Naive B cell (primary cell): Measurements from ENCODE around the gene TRAF3. TPM values are rescaled to one million over a fixed set of nuclear protein-coding genes. Genes with fewer than 3 reads are reported as not detected.
"Not testable (repeated sequence)": the region's sequence is repeated elsewhere in the genome, so short reads cannot be mapped to it uniquely, and the experiment has no call there.

Experiments used
- ATAC-seq, 2 donors: fragments of 150-1000 bp; cut with Tn5 transposase; 2 replicates each; pipeline ENCODE4 v1.10.0; 2021; ENCODE audit warnings: low read depth in 2 of 2, mild to moderate bottlenecking in 2 of 2, moderate library complexity in 2 of 2
- DNase-seq: peaks from one replicate; pipeline ENCODE4 v3.0.0; 2022
- H3K27ac Mint-ChIP-seq, 6 donors: one replicate each; pipeline ENCODE4 v1.8.0; 2020 to 2022; ENCODE audit warnings: mild to moderate bottlenecking in 6 of 6, mixed read lengths in 6 of 6, moderate library complexity in 5 of 6, inconsistent platforms in 2 of 6
- H3K27me3 Mint-ChIP-seq, 3 donors: one replicate each; pipeline ENCODE4 v1.8.0; 2021 to 2022; ENCODE audit warnings: mixed read lengths in 3 of 3, mild to moderate bottlenecking in 1 of 3
- H3K36me3 Mint-ChIP-seq, 2 donors: one replicate each; pipeline ENCODE4 v1.8.0; 2020 to 2022; ENCODE audit warnings: mixed read lengths in 2 of 2, inconsistent platforms in 1 of 2, mild to moderate bottlenecking in 1 of 2
- H3K4me1 Mint-ChIP-seq, 3 donors: one replicate each; pipeline ENCODE4 v1.8.0; 2020 to 2022; ENCODE audit warnings: mixed read lengths in 3 of 3, inconsistent platforms in 1 of 3, mild to moderate bottlenecking in 1 of 3, moderate library complexity in 1 of 3
- H3K4me3 Mint-ChIP-seq, 8 donors: one replicate each; pipeline ENCODE4 v1.8.0; 2020 to 2022; ENCODE audit warnings: mild to moderate bottlenecking in 8 of 8, mixed read lengths in 8 of 8, moderate library complexity in 8 of 8, inconsistent platforms in 2 of 8
- H3K9me3 Mint-ChIP-seq, 7 donors: one replicate each; pipeline ENCODE4 v1.8.0; 2020 to 2022; ENCODE audit warnings: mixed read lengths in 7 of 7, mild to moderate bottlenecking in 5 of 7, inconsistent platforms in 2 of 7, moderate library complexity in 1 of 7
- polyA plus RNA-seq, 6 donors: library from polyadenylated mRNA; unstranded; fragments of 300-500 nt; fragmentation: Illumina TruSeq; gene quantifications; one replicate each; pipeline ENCODE4 v1.2.3, GENCODE V29; 2021; ENCODE audit warnings: low read depth in 6 of 6

TRAF3 gene
- polyA plus RNA-seq, 6 donors from 2014 or later = 22.2 to 36.7 (median 27.0) TPM

GRCh38 chr14:102835959-102836358, 58.7 kb downstream of the TRAF3 start:
- DNase-seq (no peak), ATAC-seq (no peak)
- H3K27ac Mint-ChIP-seq = peak overlapping the region in 2 of 6 donors; percentile 47 to 76
- H3K4me1 Mint-ChIP-seq = peaks cover 16 to 43% (median 24%) of the 10 kb centered on the region in 3 donors
- H3K4me3 Mint-ChIP-seq = no peak overlapping the region
- no peaks in the 10 kb centered on the region for H3K27me3 Mint-ChIP-seq
- H3K36me3 Mint-ChIP-seq = peaks cover 16 to 17% of the 10 kb centered on the region in 2 donors
- H3K9me3 Mint-ChIP-seq = peaks cover 0 to 2% (median 0%) of the 10 kb centered on the region in 7 donors

- not testable (repeated sequence) for DNase-seq, H3K27me3 Mint-ChIP-seq, ATAC-seq, H3K9me3 Mint-ChIP-seq, H3K4me3 Mint-ChIP-seq
- Mint-ChIP-seq H3K27ac (peak overlapping the region in 2 of 6 donors; percentile 20 to 33), H3K4me1 (peaks cover 13 to 44% (median 19%) of the 10 kb centered on the region in 3 donors), H3K36me3 (peaks cover 8 to 17% of the 10 kb centered on the region in 2 donors)
These were observed 59.9 kb downstream of the TRAF3 start for GRCh38 chr14:102837120-102837519.

- Mint-ChIP-seq H3K27ac (peak overlapping the region in 5 of 6 donors; percentile 8 to 82 (median 79)), H3K4me1 (peaks cover 13 to 34% (median 13%) of the 10 kb centered on the region in 3 donors), H3K36me3 (peaks cover 8 to 17% of the 10 kb centered on the region in 2 donors), H3K4me3 (no peak overlapping the region), H3K27me3 (no peaks in the 10 kb centered on the region), H3K9me3 (peaks cover 0 to 2% (median 0%) of the 10 kb centered on the region in 7 donors)
- DNase-seq (no peak), ATAC-seq (no peak)
These were observed 61.3 kb downstream of the TRAF3 start for GRCh38 chr14:102838501-102838900.

- no peak overlapping the region for H3K4me3 Mint-ChIP-seq
- DNase-seq = no peak
- H3K36me3 Mint-ChIP-seq = peaks cover 0 to 12% of the 10 kb centered on the region in 2 donors
- H3K4me1 Mint-ChIP-seq = peaks cover 7 to 35% (median 8%) of the 10 kb centered on the region in 3 donors
- H3K27me3 Mint-ChIP-seq = no peaks in the 10 kb centered on the region
- H3K9me3 Mint-ChIP-seq = no peaks in the 10 kb centered on the region
- no peak for ATAC-seq
- peak overlapping the region in 2 of 6 donors; percentile 44 to 60 for H3K27ac Mint-ChIP-seq
These were observed 62.9 kb downstream of the TRAF3 start for GRCh38 chr14:102840115-102840514.

GRCh38 chr14:102840771-102841528, 63.7 kb downstream of the TRAF3 start:
- H3K4me1 Mint-ChIP-seq = peaks cover 5 to 29% (median 7%) of the 10 kb centered on the region in 3 donors
- H3K36me3 Mint-ChIP-seq = peaks cover 0 to 12% of the 10 kb centered on the region in 2 donors
- H3K27me3 Mint-ChIP-seq = no peaks in the 10 kb centered on the region
- no peaks in the 10 kb centered on the region for H3K9me3 Mint-ChIP-seq
- DNase-seq = no peak
- ATAC-seq = no peak
- no peak overlapping the region for H3K4me3 Mint-ChIP-seq
- H3K27ac Mint-ChIP-seq = peak overlapping the region in 4 of 6 donors; percentile 2 to 70 (median 52)

GRCh38 chr14:102848830-102849525, 71.7 kb downstream of the TRAF3 start:
- peak overlapping the region in 4 of 8 donors; percentile 21 to 72 (median 50) for H3K4me3 Mint-ChIP-seq
- DNase-seq (no peak), ATAC-seq (no peak)
- H3K27me3 Mint-ChIP-seq = no peaks in the 10 kb centered on the region
- no peaks in the 10 kb centered on the region for H3K9me3 Mint-ChIP-seq
- H3K27ac Mint-ChIP-seq = peak overlapping the region; percentile 62 to 95 (median 84)
- peaks cover 19 to 36% (median 21%) of the 10 kb centered on the region in 3 donors for H3K4me1 Mint-ChIP-seq
- peaks cover 5 to 8% of the 10 kb centered on the region in 2 donors for H3K36me3 Mint-ChIP-seq

GRCh38 chr14:102849526-102850379, 72.5 kb downstream of the TRAF3 start:
- ATAC-seq = peak; percentile 32 to 46
- H3K9me3 Mint-ChIP-seq = no peaks in the 10 kb centered on the region

GRCh38 chr14:102853648-102854047, 76.4 kb downstream of the TRAF3 start:
- H3K27ac Mint-ChIP-seq = peak overlapping the region in 3 of 6 donors; percentile 54 to 74 (median 61)
- H3K4me3 Mint-ChIP-seq = no peak overlapping the region
- peaks cover 25 to 39% (median 26%) of the 10 kb centered on the region in 3 donors for H3K4me1 Mint-ChIP-seq
- H3K27me3 Mint-ChIP-seq = no peaks in the 10 kb centered on the region
- H3K36me3 Mint-ChIP-seq = peaks cover 20 to 24% of the 10 kb centered on the region in 2 donors
- H3K9me3 Mint-ChIP-seq = no peaks in the 10 kb centered on the region
- no peak for ATAC-seq
- DNase-seq = no peak

More at GRCh38 chr14:102849526-102850379, 72.5 kb downstream of the TRAF3 start:
- Mint-ChIP-seq H3K4me3 (peak overlapping the region; percentile 10 to 83 (median 58)), H3K4me1 (peaks cover 21 to 37% (median 24%) of the 10 kb centered on the region in 3 donors), H3K27ac (peak overlapping the region; percentile 62 to 95 (median 88)), H3K36me3 (peaks cover 7 to 11% of the 10 kb centered on the region in 2 donors), H3K27me3 (no peaks in the 10 kb centered on the region)
- no peak for DNase-seq

GRCh38 chr14:102854091-102854703, 76.9 kb downstream of the TRAF3 start:
- no peaks in the 10 kb centered on the region for H3K27me3 Mint-ChIP-seq
- H3K4me3 Mint-ChIP-seq = no peak overlapping the region
- DNase-seq (no peak), ATAC-seq (no peak)
- H3K36me3 Mint-ChIP-seq = peaks cover 20 to 27% of the 10 kb centered on the region in 2 donors
- H3K4me1 Mint-ChIP-seq = peaks cover 20 to 33% (median 21%) of the 10 kb centered on the region in 3 donors
- no peaks in the 10 kb centered on the region for H3K9me3 Mint-ChIP-seq
- H3K27ac Mint-ChIP-seq = peak overlapping the region in 2 of 6 donors; percentile 54 to 74

- Mint-ChIP-seq H3K27me3 (no peaks in the 10 kb centered on the region), H3K9me3 (peaks cover 0 to 7% (median 2%) of the 10 kb centered on the region in 7 donors), H3K27ac (peak overlapping the region in 1 of 6 donors; percentile 3), H3K4me3 (no peak overlapping the region), H3K36me3 (peaks cover 22 to 40% of the 10 kb centered on the region in 2 donors), H3K4me1 (peaks cover 17 to 25% (median 20%) of the 10 kb centered on the region in 3 donors)
- ATAC-seq = no peak
- DNase-seq = no peak
These were observed 78.9 kb downstream of the TRAF3 start for GRCh38 chr14:102856179-102856578.

- ATAC-seq = no peak
- Mint-ChIP-seq H3K27ac (peak overlapping the region in 2 of 6 donors; percentile 5 to 38), H3K9me3 (peaks cover 0 to 17% (median 8%) of the 10 kb centered on the region in 7 donors), H3K4me3 (no peak overlapping the region), H3K4me1 (peaks cover 17 to 25% (median 20%) of the 10 kb centered on the region in 3 donors), H3K27me3 (no peaks in the 10 kb centered on the region), H3K36me3 (peaks cover 34 to 45% of the 10 kb centered on the region in 2 donors)
- DNase-seq = no peak
These were observed 80.2 kb downstream of the TRAF3 start for GRCh38 chr14:102857444-102857843.

- peak overlapping the region; percentile 2 to 85 (median 38) for H3K27ac Mint-ChIP-seq
These were observed 82.7 kb downstream of the TRAF3 start for GRCh38 chr14:102859911-102860310.

More at GRCh38 chr14:102859911-102860310, 82.7 kb downstream of the TRAF3 start:
- ATAC-seq = no peak
- Mint-ChIP-seq H3K4me1 (peaks cover 10 to 15% (median 11%) of the 10 kb centered on the region in 3 donors), H3K4me3 (no peak overlapping the region), H3K36me3 (peaks cover 33 to 57% of the 10 kb centered on the region in 2 donors), H3K9me3 (peaks cover 0 to 29% (median 13%) of the 10 kb centered on the region in 7 donors), H3K27me3 (no peaks in the 10 kb centered on the region)
- DNase-seq = no peak
